Muscle of leg (tissue), 11 donors: Measurements from ENCODE around the gene CR1. TPM values are rescaled to one million over a fixed set of nuclear protein-coding genes. Genes with fewer than 3 reads are reported as not detected.
"Not testable (repeated sequence)": the region's sequence is repeated elsewhere in the genome, so short reads cannot be mapped to it uniquely, and the experiment has no call there.

Experiments used
- DNase-seq: peaks from one replicate; pipeline ENCODE4 v3.0.0; 2013
- H3K27ac ChIP-seq: one replicate; pipeline ENCODE4 v1.5.1; 2013; ENCODE audit warnings: mild to moderate bottlenecking, low read length, control low read depth
- H3K27me3 ChIP-seq: one replicate; pipeline ENCODE4 v1.6.1; 2013; ENCODE audit warnings: low read length; ENCODE audit not compliant: control insufficient read depth, insufficient read depth
- H3K36me3 ChIP-seq: one replicate; pipeline ENCODE4 v1.6.1; 2013; ENCODE audit warnings: low read length; ENCODE audit not compliant: control insufficient read depth, insufficient read depth
- H3K4me1 ChIP-seq: one replicate; pipeline ENCODE4 v1.6.1; 2013; ENCODE audit warnings: low read length; ENCODE audit not compliant: control insufficient read depth, insufficient read depth
- H3K4me3 ChIP-seq: one replicate; pipeline ENCODE4 v1.5.1; 2013; ENCODE audit warnings: low read length, control low read depth
- H3K9me3 ChIP-seq: replicated peaks from 2 replicates; pipeline ENCODE4 v1.6.1; 2013; ENCODE audit warnings: low read depth, low read length; ENCODE audit not compliant: control insufficient read depth
- WGBS: methylation state at CpG from one replicate; pipeline ENCODE4 v1.1.5; 2013; ENCODE audit warnings: missing lambda C conversion rate; ENCODE audit not compliant: insufficient coverage; 5-methylcytosine and 5-hydroxymethylcytosine counted together
- polyA plus RNA-seq, 8 donors: library from polyadenylated mRNA; unstranded; fragments of 120-200 nt; gene quantifications; one replicate each; pipeline versions ENCODE4 v1.2.1 to v1.2.3, GENCODE V29; 2013; ENCODE audit warnings: inconsistent platforms in 1 of 8, low replicate concordance in 1 of 8; ENCODE audit not compliant: insufficient read length in 8 of 8, insufficient read depth in 1 of 8
- total RNA-seq: library from RNA; stranded (reverse); fragments of 120-200 nt; gene quantifications from one replicate; pipeline ENCODE4 v1.2.4, GENCODE V29; 2013

Gene CR1
- total and polyA plus RNA-seq, 9 donors, result 0.50 to 1.6 (median 0.96) TPM

- H3K9me3 ChIP-seq, H3K4me1 ChIP-seq, H3K36me3 ChIP-seq, H3K4me3 ChIP-seq, H3K27me3 ChIP-seq, H3K27ac ChIP-seq, DNase-seq: not testable (repeated sequence)
- 80% methylated on average over 3 of the region's 9 CpGs for WGBS
Measured at GRCh38 chr1:207638487-207639145, 142.7 kb downstream of the CR1 start.

DNA sequence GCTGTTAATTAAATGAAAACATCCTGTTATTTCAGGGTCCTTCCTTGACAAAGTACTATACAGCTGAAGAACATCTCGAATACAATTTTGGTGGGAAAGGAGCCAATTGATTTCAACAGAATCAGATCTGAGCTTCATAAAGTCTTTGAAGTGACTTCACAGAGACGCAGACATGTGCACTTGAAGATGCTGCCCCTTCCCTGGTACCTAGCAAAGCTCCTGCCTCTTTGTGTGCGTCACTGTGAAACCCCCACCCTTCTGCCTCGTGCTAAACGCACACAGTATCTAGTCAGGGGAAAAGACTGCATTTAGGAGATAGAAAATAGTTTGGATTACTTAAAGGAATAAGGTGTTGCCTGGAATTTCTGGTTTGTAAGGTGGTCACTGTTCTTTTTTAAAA lies 143.4 kb downstream of the CR1 start:
- not testable (repeated sequence) for H3K27ac ChIP-seq, H3K4me3 ChIP-seq, H3K4me1 ChIP-seq, DNase-seq, H3K27me3 ChIP-seq, H3K36me3 ChIP-seq, H3K9me3 ChIP-seq
- WGBS, result 73% methylated on average over 2 of the region's 5 CpGs

GRCh38 chr1:207644166-207644851 lies 148.4 kb downstream of the CR1 start:
- no peak for DNase-seq
- WGBS, result 38% methylated on average over 3 of the region's 9 CpGs

GRCh38 chr1:207644852-207645634 lies 149.1 kb downstream of the CR1 start, which contains the start of gene CR1L:
Gene CR1L (plus strand): TSS chr1:207645133. CDS start chr1:207645234, 101 bp downstream.
- no peak within 1 kb of the TSS for H3K27ac ChIP-seq
- peaks cover 22% of the 10 kb centered on the region for H3K27me3 ChIP-seq
- no peaks in the 10 kb centered on the region for H3K36me3 ChIP-seq
- 3% methylated on average over 50 of the region's 65 CpGs for WGBS
- no peaks in the 10 kb centered on the region for H3K9me3 ChIP-seq
- H3K4me1 ChIP-seq, result peaks cover 6% of the 10 kb centered on the region
- peak; percentile 87 for DNase-seq
- peak within 1 kb of the TSS; percentile 48 for H3K4me3 ChIP-seq

More at GRCh38 chr1:207644166-207644851, 148.4 kb downstream of the CR1 start:
- H3K4me1 ChIP-seq, result peaks cover 6% of the 10 kb centered on the region
- no peaks in the 10 kb centered on the region for H3K36me3 ChIP-seq
- peaks cover 22% of the 10 kb centered on the region for H3K27me3 ChIP-seq
- H3K4me3 ChIP-seq, result peak overlapping the region; percentile 48
- H3K27ac ChIP-seq, result no peak overlapping the region
- H3K9me3 ChIP-seq, result no peaks in the 10 kb centered on the region

DNA sequence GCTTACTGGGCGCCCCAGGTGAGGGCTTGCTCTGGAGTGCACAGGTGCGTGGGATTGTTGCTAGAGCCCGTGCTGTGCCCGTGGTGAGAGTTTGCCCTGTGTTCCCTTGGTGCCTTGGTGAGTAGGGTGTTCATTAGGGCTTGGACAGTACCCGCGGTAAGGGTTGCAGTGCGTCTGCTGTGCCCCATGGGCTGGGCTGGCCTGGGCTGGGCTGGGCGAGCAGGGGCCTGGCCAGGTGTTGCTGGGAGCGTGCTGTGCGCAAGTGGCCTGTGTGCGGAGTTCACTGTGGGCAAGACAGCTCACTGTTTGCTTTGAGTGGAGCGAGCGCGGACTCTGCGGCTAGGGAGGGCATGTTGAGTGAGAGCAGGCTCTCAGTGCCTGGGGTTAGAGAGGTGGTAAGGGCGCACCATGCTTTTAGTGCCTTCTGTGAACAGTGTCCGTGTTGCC lies 149.7 kb downstream of the CR1 start:
- 51% methylated on average over 16 of the region's 17 CpGs for WGBS
- Histone ChIP-seq H3K4me1 (peaks cover 6% of the 10 kb centered on the region), H3K9me3 (no peaks in the 10 kb centered on the region), H3K27ac (no peak overlapping the region), H3K36me3 (no peaks in the 10 kb centered on the region), H3K4me3 (peak overlapping the region; percentile 48), H3K27me3 (peaks cover 22% of the 10 kb centered on the region)
- no peak for DNase-seq

- DNase-seq, result no peak
- Histone ChIP-seq H3K4me3 (no peak overlapping the region), H3K9me3 (no peaks in the 10 kb centered on the region), H3K27ac (no peak overlapping the region), H3K27me3 (peaks cover 22% of the 10 kb centered on the region), H3K4me1 (peaks cover 6% of the 10 kb centered on the region), H3K36me3 (no peaks in the 10 kb centered on the region)
Measured at GRCh38 chr1:207646171-207646570, 150.2 kb downstream of the CR1 start.

GRCh38 chr1:207646944-207647579 lies 151.1 kb downstream of the CR1 start:
- Histone ChIP-seq H3K4me3 (no peak overlapping the region), H3K9me3 (no peaks in the 10 kb centered on the region), H3K27ac (no peak overlapping the region), H3K4me1 (peaks cover 6% of the 10 kb centered on the region), H3K36me3 (no peaks in the 10 kb centered on the region), H3K27me3 (peaks cover 22% of the 10 kb centered on the region)
- DNase-seq, result no peak
- 59% methylated on average over 2 of the region's 4 CpGs for WGBS

DNA sequence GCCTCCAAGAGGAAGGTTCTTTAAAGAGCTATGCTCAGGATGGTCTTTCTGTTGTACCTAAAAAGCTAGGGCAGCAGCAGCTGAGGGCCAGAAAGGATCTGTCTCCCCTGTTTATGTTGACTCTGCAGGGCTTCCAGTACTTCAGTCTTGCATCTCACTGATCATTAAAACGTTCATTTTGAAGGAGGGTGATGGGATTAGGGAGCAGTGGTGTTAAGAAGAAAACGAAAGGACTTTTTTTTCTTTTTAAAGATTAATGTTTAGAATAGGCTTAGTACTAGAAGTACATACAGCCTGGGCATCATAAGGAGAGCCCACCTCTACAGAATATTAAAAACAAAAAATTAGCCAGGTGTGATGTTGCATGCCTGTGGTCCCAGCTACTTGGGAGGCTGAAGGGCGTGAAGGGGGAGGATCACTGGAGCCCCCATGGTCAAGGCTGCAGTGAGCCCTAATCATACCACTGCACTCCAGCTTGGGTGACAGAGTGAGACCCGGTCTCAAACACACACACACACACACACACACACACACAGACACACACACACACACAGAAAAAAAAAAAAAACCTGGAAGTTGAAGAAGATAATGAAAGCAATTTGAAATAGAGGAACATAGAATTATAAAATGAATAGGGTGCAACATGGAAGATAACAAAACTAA lies 151.8 kb downstream of the CR1 start:
- Histone ChIP-seq H3K27me3 (peaks cover 22% of the 10 kb centered on the region), H3K4me1 (peaks cover 6% of the 10 kb centered on the region), H3K36me3 (no peaks in the 10 kb centered on the region), H3K9me3 (no peaks in the 10 kb centered on the region), H3K4me3 (no peak overlapping the region), H3K27ac (no peak overlapping the region)
- no peak for DNase-seq
- WGBS, result no CpG with 5 or more reads among the region's 4 CpGs

- DNase-seq, result no peak
- Histone ChIP-seq H3K36me3 (no peaks in the 10 kb centered on the region), H3K4me3 (no peak overlapping the region), H3K27me3 (peaks cover 22% of the 10 kb centered on the region), H3K27ac (no peak overlapping the region), H3K4me1 (peaks cover 6% of the 10 kb centered on the region), H3K9me3 (no peaks in the 10 kb centered on the region)
- no CpG with 5 or more reads among the region's 5 CpGs for WGBS
Measured at GRCh38 chr1:207648334-207649209, 152.6 kb downstream of the CR1 start.
